NCI-H2171 (cell line): ENCODE data around the gene TIGD2.
"Not testable (repeated sequence)": the region's sequence is repeated elsewhere in the genome, so short reads cannot be mapped to it uniquely, and the experiment has no call there.

Experiments
- DNase-seq: peaks from one replicate; lab custom pipeline; 2025; lab: John Stamatoyannopoulos, UW

Gene TIGD2

DNA sequence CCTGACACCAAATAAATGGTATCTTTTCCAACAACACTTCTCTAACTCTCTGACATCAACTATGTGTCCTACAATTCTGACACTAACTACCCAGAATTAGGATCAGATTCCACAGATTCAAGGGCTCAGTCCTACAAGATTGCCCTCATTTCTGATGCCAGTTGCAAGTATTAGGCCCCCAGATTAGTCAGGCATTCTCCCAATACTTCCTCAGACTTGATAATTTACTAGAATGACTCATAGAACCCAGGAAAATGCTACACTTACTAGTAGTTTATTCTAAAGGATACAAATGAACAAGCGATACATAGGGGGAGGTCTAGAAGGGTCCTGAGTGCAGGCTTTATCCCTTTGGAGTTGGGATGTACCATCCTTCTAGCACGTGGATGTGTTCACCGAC lies 8.5 kb downstream of the TIGD2 start:
- DNase-seq, result no peak

DNA sequence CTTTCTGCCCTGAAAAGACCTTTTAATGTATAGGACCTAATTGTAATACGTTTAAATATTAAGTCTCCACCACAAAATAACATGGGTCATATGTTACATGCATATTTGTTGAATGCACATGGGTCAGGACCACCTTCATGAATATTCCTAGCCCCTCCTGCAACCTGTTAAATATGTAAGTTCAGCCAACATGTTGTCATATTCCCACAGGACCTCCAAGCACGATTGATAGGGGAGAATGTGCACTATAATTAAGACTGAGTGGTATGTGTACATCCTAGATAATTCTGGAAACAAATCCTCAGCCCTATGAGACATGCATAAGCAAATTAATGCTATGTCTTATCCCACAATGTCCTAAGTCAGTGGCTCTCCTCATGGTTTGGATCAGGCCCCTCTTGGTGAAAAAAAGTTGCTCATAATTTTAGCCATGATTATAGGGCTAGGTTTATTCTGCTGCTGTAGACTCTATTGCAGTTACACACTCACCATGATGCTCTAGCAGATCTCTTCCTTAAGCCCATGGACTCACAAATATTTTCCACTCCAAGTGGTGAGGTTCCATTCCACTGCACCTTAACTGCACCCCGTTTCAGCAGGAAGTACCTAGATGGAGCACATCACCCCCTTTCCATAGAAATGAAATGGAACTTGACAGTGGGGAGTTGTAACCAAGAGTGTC lies 10.2 kb downstream of the TIGD2 start:
- DNase-seq, result no peak

DNA sequence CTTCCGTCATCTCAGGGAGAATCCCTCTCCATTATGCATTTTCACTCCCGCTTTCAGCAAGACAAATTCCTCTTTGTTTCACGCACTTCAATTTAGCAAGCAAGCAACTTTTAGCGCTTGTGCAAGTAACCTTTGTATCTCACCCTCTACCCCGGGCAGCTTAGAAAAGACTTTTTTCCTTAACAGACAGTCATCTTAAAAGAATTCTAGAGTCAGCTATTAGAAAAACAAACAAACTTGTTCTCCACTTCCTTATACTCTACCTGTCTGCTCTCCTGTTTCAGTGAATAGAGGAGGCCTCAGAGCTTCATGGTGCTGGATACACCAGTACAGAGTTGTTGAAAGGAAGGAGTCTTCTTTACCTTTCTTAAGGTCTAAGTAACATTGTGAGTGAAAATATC lies 12.1 kb downstream of the TIGD2 start:
- DNase-seq, result no peak

DNA sequence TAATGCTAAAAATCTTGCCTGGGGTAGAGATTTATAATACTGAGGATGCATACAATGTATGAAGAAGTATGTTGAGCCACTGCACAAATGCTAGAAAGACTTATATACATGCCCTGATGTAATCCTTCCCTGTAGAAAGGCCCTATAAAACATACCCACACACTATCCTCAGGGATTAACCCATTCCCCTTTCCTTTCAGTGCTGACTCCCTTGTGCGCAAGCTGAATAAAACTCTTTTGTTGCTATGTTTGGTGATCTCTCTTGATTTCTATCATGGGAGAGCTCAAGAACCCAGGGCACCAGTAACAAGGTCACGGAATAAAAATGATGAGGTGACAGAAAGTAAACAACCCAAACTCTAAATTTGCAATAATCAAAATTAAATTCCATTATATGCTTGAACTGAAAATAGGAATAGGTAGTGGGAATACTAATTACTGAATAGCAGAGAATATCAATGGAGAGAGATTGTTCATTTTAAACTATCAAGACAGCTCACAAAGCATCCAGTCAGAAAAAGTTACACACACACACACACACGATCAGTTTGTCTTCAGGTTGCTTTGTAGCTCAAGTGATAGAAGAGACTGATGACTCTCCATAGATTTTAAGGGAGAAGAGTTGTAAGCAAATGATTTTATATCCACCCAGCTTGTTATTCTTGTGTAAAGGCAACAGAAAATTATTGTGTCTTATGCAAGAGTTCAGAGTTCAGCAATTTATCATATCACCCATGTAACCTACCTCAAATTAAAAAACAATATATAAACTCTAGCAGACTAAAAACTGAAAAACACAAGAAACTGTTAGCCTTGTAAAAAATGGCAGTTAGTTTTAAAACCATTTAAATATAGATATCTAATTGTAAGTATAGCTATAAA lies 14.8 kb downstream of the TIGD2 start:
- no peak for DNase-seq

DNA sequence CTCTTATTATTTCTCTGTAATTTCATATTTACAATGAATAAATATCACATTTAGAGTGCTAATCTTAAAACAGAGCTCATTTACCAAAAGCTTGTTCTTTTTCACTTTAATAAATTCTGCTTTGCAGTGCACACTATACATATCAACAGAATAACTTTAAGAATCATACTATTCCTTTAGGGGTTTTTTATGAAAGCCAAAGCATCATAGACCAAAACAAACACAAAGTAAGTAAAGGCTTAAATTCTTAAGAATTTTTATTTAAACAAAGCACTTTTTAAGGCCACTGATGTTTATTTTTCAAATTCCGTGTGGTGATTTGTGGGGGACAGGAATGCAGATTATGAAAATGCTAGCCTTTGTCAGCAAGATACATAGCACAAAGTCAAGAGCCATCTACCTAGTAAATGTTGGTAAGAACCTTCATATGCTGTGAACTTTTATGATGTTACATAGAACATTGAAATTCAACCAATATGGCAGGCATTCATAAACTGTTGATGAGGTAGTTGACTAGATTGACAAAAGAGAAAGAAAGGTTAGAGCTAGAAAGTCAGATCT lies 17.8 kb downstream of the TIGD2 start:
- DNase-seq, result no peak

DNA sequence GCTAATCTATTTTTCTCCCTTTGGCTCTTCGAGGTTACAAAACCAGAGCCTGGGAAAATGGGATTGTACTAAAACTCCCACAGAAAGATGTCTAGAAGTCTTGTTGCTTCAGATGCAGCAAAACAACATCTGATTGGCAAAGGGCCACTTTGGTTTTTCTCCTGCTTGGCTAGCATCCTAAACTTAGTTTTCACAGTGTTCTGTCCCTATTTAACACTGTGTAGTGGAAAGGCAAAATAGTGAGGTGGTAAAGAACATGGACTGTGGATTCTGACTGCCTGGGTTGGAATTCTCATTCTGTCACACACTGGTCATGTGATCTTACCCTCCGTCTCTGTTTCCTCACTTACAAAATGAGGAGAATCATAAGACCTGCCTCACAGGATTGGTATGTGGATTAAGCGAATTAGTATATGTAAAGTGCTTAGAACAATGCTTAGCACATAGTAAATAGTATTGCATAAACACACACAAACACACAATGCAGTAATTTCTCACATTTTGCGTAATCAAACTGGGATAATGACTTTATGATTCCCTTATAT lies 23.5 kb downstream of the TIGD2 start:
- DNase-seq, result no peak

DNA sequence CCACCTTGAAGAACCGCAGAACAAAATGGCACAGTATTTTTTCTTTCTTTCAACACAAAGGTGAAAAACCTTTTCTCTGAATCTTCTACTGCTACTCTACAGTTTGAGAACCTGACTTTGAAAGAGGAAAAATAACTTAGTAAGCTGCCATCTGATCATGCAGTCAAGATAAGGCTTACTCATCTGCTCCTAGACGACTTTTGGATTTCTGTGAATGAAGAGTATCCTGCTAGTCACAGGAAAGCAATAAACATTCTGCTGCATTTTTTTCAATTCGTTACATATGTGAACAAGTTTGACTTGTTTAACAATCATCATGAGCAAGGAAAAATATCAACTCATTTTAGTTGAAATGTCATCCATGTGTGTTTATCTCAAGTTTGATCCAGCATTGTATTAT lies 25.2 kb downstream of the TIGD2 start:
- no peak for DNase-seq

DNA sequence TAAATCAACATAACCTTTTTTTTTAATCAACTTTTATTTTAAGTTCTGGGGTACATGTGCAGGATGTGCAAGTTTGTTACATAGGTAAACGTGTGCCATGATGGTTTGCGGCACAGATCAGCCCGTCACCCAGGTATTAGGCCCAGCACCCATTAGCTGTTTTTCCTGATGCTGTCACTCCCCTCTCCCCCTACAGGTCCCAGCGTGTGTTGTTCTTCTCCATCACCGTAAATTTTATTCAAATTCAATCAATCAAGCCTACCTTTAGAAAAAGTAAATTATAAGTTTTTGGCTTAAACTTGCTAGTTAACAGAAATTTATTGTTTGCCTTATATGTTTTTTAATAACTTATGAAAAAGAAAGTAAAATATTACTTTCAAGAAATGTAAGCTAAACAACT lies 25.9 kb downstream of the TIGD2 start:
- no peak for DNase-seq

DNA sequence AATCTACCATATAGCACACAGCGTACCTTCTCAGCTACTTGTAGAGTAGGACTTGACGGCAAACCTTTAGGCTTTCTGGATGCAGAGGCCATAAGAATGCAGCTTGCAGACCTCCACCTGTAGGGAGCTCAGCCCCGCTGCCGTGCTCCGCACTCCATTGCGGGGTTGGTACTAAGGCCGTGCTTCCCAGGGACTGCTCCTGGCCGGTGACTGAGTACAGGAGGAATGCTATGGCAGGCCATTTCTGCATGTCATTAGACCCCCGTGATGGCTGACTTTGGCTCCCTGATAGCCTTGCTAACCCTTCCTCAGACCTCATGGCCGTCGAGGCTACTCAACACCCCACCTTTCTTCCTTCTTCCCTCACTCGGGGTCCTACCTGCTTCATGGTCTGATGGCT lies 26.4 kb downstream of the TIGD2 start:
- DNase-seq, result no peak

DNA sequence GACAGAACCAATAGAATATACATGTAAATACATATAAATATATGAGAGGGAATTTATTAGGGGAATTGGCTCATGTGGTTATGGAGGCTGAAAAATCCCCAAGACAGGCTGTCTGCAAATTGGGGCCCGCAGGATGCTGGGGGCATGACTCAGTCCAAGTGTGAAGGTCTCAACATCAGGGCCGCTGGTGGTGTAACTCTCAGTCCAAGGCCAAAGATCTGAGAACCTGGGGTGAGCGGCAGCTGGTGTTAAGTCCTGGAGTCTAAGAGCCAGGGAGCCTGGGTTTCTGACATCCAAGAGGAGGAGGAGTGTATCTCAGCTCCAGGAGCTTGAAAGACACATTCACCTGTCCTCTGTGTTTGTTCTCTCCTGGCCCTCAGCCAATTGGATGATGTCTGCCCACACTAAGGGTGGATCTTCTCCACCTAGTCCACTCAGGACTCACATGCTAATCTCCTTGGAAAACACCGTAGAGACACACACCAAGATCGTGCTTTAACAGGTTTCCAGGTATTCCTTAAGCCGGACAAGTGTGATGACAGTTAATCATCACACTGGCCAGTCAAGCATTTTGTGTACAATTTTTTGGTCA lies 28.9 kb downstream of the TIGD2 start:
- DNase-seq, result no peak

DNA sequence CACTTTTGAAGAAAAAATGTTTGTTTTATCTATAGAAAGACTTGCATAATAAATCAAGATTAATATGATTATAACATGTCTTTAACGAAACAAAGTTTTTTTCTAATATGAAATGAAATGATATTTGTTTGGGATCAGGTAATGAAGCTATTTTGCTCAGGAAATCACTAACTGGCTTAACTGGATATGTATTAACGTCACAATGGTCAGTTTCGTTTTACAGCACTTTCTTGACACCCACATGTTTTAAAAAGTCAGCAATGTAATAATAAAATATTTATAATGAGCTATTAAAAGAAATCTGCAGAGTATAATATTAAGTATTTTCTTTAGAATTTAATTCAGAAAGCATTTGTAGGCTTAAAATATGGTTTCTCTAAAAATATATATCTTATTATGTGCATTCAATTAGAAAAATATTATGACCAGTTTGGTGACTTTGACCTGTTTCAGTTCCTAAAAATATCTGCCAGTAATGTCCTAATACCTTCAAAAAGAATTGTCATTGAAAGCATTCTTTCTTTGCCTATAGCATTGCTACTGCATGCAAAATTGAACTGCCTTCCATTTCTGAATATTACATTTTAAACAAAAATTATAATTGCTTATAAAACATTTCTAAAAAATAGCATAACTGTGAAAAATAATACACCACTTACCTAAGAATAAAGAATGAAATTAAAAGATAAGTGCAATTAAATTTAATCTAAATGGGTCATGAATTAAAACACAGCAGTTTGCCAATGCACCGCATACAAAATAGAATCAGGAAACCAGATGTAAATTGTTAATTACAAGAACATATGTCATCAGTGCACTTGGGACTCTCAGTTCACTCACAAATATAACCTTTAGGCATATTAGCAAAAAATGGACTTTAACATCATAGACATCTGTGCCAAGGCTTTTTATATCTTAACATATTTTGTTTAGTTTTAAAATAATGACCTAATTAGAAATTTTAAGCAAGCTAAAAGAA lies 31.6 kb downstream of the TIGD2 start:
- no peak for DNase-seq

DNA sequence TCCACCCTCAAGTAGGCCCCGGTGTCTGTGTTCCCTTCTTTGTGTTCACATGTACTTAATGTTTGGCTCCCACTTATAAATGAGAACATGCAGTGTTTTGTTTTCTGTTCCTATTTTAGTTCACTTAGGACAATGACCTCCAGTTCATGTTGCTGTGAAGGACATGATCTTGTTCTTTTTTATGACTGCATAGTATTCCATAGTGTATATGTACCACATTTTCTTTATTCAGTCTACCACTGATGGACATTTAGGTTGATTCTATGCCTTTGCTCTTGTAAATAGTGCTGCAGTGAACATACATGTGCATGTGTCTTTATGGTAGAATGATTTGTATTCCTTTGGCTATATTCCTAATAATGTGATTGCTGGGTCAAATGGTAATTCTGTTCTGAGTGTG lies 33.3 kb downstream of the TIGD2 start:
- not testable (repeated sequence) for DNase-seq

DNA sequence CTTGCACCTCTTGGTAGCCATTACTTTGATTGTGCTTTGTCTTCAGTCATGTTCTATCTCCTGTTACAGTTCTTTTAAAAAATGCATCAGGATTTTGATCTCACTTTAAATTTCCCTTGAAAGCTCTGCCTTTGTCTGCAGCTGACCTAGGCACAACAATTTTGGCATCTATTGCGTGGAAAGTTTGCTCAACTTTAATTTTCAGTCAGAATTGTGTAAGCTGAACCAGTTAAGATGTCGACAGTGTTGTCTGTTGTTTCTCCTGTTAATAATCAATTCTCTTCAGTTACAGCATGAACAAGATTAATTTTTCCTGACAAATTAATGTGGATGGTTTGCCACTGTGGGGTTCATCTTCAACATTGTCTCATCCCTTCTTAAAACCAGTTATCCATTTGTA lies 34.9 kb downstream of the TIGD2 start:
- no peak for DNase-seq

DNA sequence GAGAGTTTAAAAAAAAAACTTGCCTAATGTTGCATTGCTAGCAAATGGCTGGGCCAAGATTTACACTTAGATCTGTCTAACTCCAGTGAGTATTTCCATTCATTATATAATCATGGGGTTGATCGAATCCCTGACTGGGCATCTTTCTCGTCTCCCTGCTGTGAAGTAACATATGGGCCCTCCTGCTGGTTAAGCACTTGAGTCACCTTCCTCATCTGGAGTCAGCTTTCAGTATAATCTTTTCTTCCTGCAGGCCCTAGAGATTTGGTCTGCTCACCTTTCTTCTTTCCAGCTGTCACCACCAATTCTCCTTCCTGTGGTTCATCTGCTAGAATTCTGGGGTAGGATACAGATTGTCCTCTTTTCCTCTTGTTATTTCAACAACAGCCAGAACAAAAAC lies 41.6 kb downstream of the TIGD2 start:
- DNase-seq, result peak; percentile 81

DNA sequence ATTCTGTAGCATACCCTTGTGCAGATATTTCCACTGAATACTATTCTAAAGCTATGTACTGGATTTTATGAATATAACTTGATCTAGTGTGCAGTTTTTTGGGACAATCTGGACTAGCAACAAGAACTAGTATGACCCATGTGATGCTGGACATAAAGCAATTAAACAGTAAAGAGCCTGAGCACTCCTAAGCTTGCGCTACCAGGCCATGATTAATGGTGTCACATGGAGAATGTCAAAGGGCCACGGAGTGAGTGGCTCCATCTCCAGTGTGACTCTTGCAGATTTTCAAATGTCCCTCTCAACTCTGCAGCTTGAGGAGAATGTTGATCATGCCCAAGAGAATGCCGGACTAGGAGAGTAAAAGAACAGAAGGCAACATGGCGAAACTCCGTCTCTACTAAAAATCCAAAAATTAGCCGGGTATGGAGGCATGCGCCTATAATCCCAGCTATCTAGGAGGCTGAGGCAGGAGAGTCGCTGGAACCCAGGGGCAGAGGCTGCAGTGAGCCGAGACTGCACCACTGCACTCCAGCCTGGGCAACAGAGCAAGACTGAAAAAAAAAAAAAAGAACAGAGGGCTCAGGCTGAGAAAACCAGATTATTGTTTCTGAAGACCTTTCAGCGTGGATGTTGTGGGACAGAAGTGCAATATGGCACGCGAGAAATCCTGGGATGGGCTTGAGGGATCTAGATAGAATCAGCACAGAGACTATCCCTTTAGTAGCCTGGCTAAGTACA lies 45.0 kb downstream of the TIGD2 start:
- DNase-seq, result no peak

DNA sequence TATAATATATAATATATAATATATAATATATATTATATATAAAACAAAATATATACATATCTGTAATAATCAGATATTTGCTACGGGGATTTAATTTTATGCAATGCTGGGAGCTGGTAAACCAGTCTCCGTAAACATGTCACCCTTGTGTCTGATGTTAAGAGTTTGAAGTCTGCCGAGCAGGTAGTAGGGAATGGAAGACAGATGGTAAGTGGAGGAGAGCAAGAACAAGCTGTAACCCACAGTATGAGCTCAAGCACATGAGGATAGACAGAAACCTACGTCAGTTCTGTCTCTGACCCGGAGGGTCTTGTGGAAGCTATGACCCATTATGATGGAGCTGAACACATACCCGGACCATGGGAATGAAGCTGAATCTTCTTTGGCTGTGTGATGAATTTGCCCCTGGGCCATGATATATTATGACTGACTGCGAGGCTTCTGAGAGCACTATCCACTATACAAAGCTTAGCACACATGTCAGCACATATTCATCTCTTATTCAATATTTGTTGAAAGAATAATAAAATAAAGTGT lies 46.2 kb downstream of the TIGD2 start:
- DNase-seq, result no peak

DNA sequence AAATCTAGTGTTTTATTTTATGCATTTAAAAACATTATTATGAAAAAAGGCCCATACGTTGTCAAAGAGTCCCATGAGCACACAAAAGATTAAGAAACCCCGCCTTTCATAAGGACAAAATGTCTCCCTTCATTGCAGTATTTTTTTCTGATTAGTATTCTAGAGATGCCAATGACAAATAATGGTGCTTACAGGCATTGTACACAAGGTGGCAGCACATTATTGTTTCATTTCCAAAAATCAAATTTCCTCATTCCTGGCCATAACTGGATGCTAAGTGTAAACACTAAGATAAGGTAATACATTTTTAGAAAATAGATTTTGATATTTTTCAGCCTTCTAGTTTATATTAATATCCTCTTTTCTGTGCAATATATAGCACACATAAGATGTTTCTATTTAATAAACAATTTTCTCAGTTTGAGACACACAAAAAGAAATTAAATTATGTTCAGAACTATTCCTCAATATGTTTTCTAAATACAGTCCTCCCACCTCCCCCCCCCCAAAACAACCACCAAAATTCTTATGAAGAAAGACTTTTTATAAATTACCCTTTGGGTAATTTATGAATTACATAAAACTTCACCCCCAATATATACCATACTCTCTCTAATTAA lies 47.7 kb downstream of the TIGD2 start:
- peak; percentile 38 for DNase-seq

DNA sequence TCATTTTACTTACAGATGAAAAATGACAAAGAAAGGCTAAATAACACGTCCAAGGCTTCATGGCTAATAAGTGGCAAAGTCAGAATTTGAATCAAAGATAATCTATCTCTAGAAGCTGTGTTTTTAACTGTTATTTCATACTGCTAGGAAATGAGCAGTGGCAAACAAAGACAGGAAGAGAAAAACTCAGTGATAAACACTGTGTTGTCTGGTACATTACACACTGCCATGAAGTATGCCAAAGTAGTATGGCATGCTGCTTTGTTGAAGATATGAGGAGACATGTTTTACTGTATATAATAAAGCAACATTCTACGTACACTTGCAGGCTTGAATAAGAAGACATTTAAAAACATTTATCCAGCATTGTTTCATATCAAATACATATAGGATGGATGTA lies 49.5 kb downstream of the TIGD2 start:
- no peak for DNase-seq

DNA sequence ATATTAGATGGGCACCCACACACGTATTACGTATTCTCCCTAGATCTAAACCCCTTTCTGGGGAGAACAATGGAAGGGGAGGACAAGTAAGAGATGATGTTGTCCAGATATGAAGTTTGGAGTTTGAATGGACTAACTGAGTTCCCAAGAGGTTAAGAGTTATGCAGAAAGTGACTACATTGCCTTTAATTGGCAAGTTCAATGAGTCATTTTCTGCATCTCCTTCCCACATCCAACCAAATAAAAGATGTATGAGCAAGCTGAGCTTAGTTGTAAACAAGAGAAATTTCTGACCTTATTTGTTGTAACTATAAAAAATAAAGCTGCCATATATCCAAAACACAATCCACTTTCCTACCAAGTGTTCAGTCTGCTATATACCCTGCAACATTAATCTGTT lies 50.5 kb downstream of the TIGD2 start:
- no peak for DNase-seq

DNA sequence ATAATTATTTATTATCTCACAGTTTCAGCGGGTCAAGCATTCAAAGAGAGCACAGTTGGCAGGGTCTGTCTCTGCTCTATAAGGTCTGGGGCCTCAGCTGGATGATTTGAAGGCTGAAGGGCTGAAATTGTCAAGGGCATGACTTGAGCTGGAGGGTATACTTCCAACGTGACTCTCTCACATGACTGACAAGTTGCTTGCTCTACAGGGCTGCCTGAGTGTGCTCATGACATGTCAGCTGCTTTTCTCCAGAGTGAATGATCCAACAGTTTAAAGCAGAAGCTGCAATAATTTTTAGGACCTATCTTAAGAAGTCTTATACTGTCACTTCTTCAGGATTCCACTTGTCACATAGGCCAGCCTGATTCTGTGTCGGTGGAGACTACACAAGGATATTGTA lies 51.2 kb downstream of the TIGD2 start:
- no peak for DNase-seq
